Body of pancreas (tissue), 4 donors: ENCODE data around the gene ACBD6. TPM values are rescaled to one million over a fixed set of nuclear protein-coding genes. Genes with fewer than 3 reads are reported as not detected.

ENCODE experiments used
- ATAC-seq: fragments of 150-250 bp; one replicate; pipeline ENCODE4 v1.9.1; 2016
- DNase-seq, 4 donors: peaks; one replicate each; pipeline ENCODE4 v3.0.0-alpha.2; 2019
- H3K27ac ChIP-seq, 4 donors: fragments of 200-600 bp; sonication (generic); 1 replicate in 3 of 4; 2 replicates in 1 of 4; pipeline versions ENCODE4 v1.5.1 to v1.6.1; 2016 to 2019; ENCODE audit warnings: mild to moderate bottlenecking in 1 of 4, mixed read lengths in 1 of 4, moderate library complexity in 1 of 4
- H3K27me3 ChIP-seq, 2 donors: fragments of 200-600 bp; sonication (generic); one replicate each; pipeline ENCODE4 v1.6.0; 2016; ENCODE audit warnings: mild to moderate bottlenecking in 1 of 2
- H3K36me3 ChIP-seq, 2 donors: fragments of 200-600 bp; sonication (generic); replicated peaks in 1 of 2; 2 replicates each; pipeline ENCODE4 v1.5.1; 2016; ENCODE audit warnings: low read depth in 2 of 2; ENCODE audit not compliant: insufficient read depth in 1 of 2
- H3K4me1 ChIP-seq: fragments of 200-600 bp; sonication (generic); one replicate; pipeline ENCODE4 v1.6.0; 2016
- H3K4me3 ChIP-seq, 2 donors: fragments of 200-600 bp; sonication (generic); 1 replicate in 1 of 2; 2 replicates in 1 of 2; pipeline ENCODE4 v1.5.1; 2016 to 2019
- H3K9me3 ChIP-seq, 3 donors: fragments of 200-600 bp; sonication (generic); 1 replicate in 2 of 3; 2 replicates in 1 of 3; pipeline ENCODE4 v1.5.1; 2016
- CTCF ChIP-seq, 7 experiments: fragments of 450-650 bp in 4 of 7; fragments of 200-600 bp in 3 of 7; sonication (generic) in 3 of 7; IDR thresholded peaks; one replicate each; pipeline ENCODE4 v1.5.1; 2016 to 2019; ENCODE audit warnings: antibody characterized with exemption in 7 of 7
- POLR2A ChIP-seq, 3 donors: fragments of 450-650 bp; IDR thresholded peaks; one replicate each; pipeline ENCODE4 v1.6.1; 2016; ENCODE audit warnings: antibody characterized with exemption in 3 of 3, mild to moderate bottlenecking in 2 of 3
- WGBS, 2 donors: methylation state at CpG; one replicate each; pipeline ENCODE4 v1.1.5; 2017; 5-methylcytosine and 5-hydroxymethylcytosine counted together
- intact Hi-C: fragments of 100-400 bp; cut with DNase I; formaldehyde crosslinking; loops from one replicate; pipeline ENCODE4 v1.15.1; 2023
- total RNA-seq, 2 donors: library from RNA; depleted of rRNA; stranded (reverse); fragments of >200 nt; gene quantifications; one replicate each; pipeline ENCODE4 v1.1.0, GENCODE V29; 2016

Gene ACBD6
- total RNA-seq, 2 donors from 2014 or later, result 37.4 to 49.4 TPM

GRCh38 chr1:180259431-180260338 is 242.7 kb downstream of the ACBD6 start:
- intact Hi-C loops, result loop anchor here (10.0 kb wide), 1 partner anchor 225 kb away; no protein-coding TSS in a partner anchor
- H3K36me3 ChIP-seq, result no peaks in the 10 kb centered on the region
- no peak for TF ChIP-seq CTCF (IDR thresholded peaks at IDR 0.05)
- no peak for TF ChIP-seq POLR2A (IDR thresholded peaks at IDR 0.05)
- DNase-seq (no peak), ATAC-seq (no peak)
- peaks cover 30% of the 10 kb centered on the region for H3K4me1 ChIP-seq
- WGBS, 2 donors, result 63 to 70% methylated on average over 21 to 22 of the region's 22 CpGs
- no peaks in the 10 kb centered on the region for H3K9me3 ChIP-seq
- H3K4me3 ChIP-seq, result no peak overlapping the region
- H3K27me3 ChIP-seq, result no peaks in the 10 kb centered on the region
- H3K27ac ChIP-seq, result no peak overlapping the region

GRCh38 chr1:180258935-180259334 is 243.4 kb downstream of the ACBD6 start:
- Histone ChIP-seq H3K4me1 (peaks cover 37% of the 10 kb centered on the region), H3K36me3 (no peaks in the 10 kb centered on the region), H3K27me3 (no peaks in the 10 kb centered on the region), H3K9me3 (no peaks in the 10 kb centered on the region), H3K27ac (no peak overlapping the region), H3K4me3 (no peak overlapping the region)
- intact Hi-C loops, result loop anchor here (10.0 kb wide), 1 partner anchor 226 kb away; no protein-coding TSS in a partner anchor
- WGBS, 2 donors, result 67 to 75% methylated on average over 5 of the region's 5 CpGs
- no peak for ATAC-seq
- TF ChIP-seq CTCF (IDR thresholded peaks at IDR 0.05), result no peak
- TF ChIP-seq POLR2A (IDR thresholded peaks at IDR 0.05), result no peak
- DNase-seq, result no peak

GRCh38 chr1:180258290-180258689 is 244.1 kb downstream of the ACBD6 start:
- no peaks in the 10 kb centered on the region for H3K27me3 ChIP-seq

GRCh38 chr1:180257486-180257885 is 244.9 kb downstream of the ACBD6 start:
- intact Hi-C loops, result loop anchor here (10.0 kb wide), 1 partner anchor 227 kb away; no protein-coding TSS in a partner anchor
- no peaks in the 10 kb centered on the region for H3K27me3 ChIP-seq
- ATAC-seq (no peak), DNase-seq (no peak)
- no peak for TF ChIP-seq CTCF (IDR thresholded peaks at IDR 0.05)
- TF ChIP-seq POLR2A (IDR thresholded peaks at IDR 0.05), result no peak
- H3K36me3 ChIP-seq, result no peaks in the 10 kb centered on the region
- H3K4me3 ChIP-seq, result no peak overlapping the region
- no peaks in the 10 kb centered on the region for H3K9me3 ChIP-seq
- 79 to 82% methylated on average over 8 of the region's 8 CpGs for WGBS, 2 donors
- H3K27ac ChIP-seq, result no peak overlapping the region
- H3K4me1 ChIP-seq, result peaks cover 32% of the 10 kb centered on the region

More at GRCh38 chr1:180258290-180258689, 244.1 kb downstream of the ACBD6 start:
- no peaks in the 10 kb centered on the region for H3K9me3 ChIP-seq
- H3K4me3 ChIP-seq, result no peak overlapping the region
- WGBS, 2 donors, result 80 to 88% methylated on average over 12 of the region's 12 CpGs
- no peak for ATAC-seq
- H3K4me1 ChIP-seq, result peaks cover 40% of the 10 kb centered on the region
- H3K27ac ChIP-seq, result no peak overlapping the region
- no peaks in the 10 kb centered on the region for H3K36me3 ChIP-seq
- intact Hi-C loops, result loop anchor here (10.0 kb wide), 1 partner anchor 227 kb away; no protein-coding TSS in a partner anchor
- no peak for DNase-seq
- TF ChIP-seq POLR2A (IDR thresholded peaks at IDR 0.05) (no peak), CTCF (IDR thresholded peaks at IDR 0.05) (no peak)
